Gastroesophageal sphincter (tissue), 3 donors: Measurements from ENCODE around the gene RNF145.

ENCODE experiments used
- CTCF ChIP-seq, 4 experiments: fragments of 200-600 bp in 2 of 4; fragments of 450-650 bp in 2 of 4; sonication (generic) in 1 of 4; IDR thresholded peaks; one replicate each; pipeline ENCODE4 v1.5.1; 2017 to 2019; ENCODE audit warnings: antibody characterized with exemption in 4 of 4, mild to moderate bottlenecking in 2 of 4, moderate library complexity in 2 of 4
- POLR2A ChIP-seq, 2 donors: fragments of 450-650 bp; IDR thresholded peaks; one replicate each; pipeline ENCODE4 v1.6.1; 2017; ENCODE audit warnings: antibody characterized with exemption in 2 of 2, mild to moderate bottlenecking in 2 of 2, moderate library complexity in 1 of 2

- TF ChIP-seq POLR2A (IDR thresholded peaks at IDR 0.05): no peak
- peak; percentile 60 to 82 (median 72) for TF ChIP-seq CTCF (IDR thresholded peaks at IDR 0.05)
Measured at GRCh38 chr5:159133041-159133741, 76.2 kb downstream of the RNF145 start.
